ENCODE data around the gene PER3.

PER3 gene

GRCh38 chr1:7873801-7874795 is 90.0 kb downstream of the PER3 start:
- no peak for DNase-seq (ENCODE audit: low read depth)

GRCh38 chr1:7878027-7878426 is 93.9 kb downstream of the PER3 start:
- no peak for DNase-seq (ENCODE audit: low read depth)

- DNase-seq (ENCODE audit: low read depth): no peak
Measured at GRCh38 chr1:7879228-7879627, 95.1 kb downstream of the PER3 start.

- no peak for DNase-seq (ENCODE audit: low read depth)
Measured at GRCh38 chr1:7884757-7885156, 100.7 kb downstream of the PER3 start.

- no peak for DNase-seq (ENCODE audit: low read depth)
Measured at GRCh38 chr1:7885513-7886404, 101.7 kb downstream of the PER3 start.

GRCh38 chr1:7886405-7886745 is 102.3 kb downstream of the PER3 start:
- DNase-seq (ENCODE audit: low read depth): no peak

- DNase-seq (ENCODE audit: low read depth): peak; percentile 81
Measured at GRCh38 chr1:7888248-7889081, 104.4 kb downstream of the PER3 start.

- DNase-seq (ENCODE audit: low read depth): no peak
Measured at GRCh38 chr1:7890853-7891252, 106.8 kb downstream of the PER3 start.

GRCh38 chr1:7891804-7892203 is 107.7 kb downstream of the PER3 start:
- DNase-seq (ENCODE audit: low read depth): no peak

GRCh38 chr1:7893529-7894180 is 109.6 kb downstream of the PER3 start:
- peak; percentile 94 for DNase-seq (ENCODE audit: low read depth)

Data from stromal cell of bone marrow (primary cell).